A172 (cell line): ENCODE data around the gene RAD23B. TPM values are rescaled to one million over a fixed set of nuclear protein-coding genes. Genes with fewer than 3 reads are reported as not detected.
"Not testable (repeated sequence)": the region's sequence is repeated elsewhere in the genome, so short reads cannot be mapped to it uniquely, and the experiment has no call there.

Source experiments
- DNase-seq: peaks from one replicate; pipeline ENCODE4 v3.0.0-alpha.2; 2015; ENCODE audit warnings: low spot score
- total RNA-seq: library from RNA; depleted of rRNA; stranded (reverse); fragments of >200 nt; shearing (Covaris generic); gene quantifications from 2 replicates; pipeline ENCODE4 v1.2.3, GENCODE V29; 2014; rRNA removed

Gene RAD23B
- total RNA-seq, result 135 and 142 TPM in 2 replicates

- peak; percentile 95 for DNase-seq
These were observed at the start of gene RAD23B for GRCh38 chr9:107282759-107283622. Gene RAD23B (plus strand): TSS chr9:107283279. CDS start chr9:107283630, 351 bp downstream.

- no peak for DNase-seq
These were observed 47.2 kb upstream of the RAD23B start for GRCh38 chr9:107235765-107236442.

- DNase-seq, result no peak
These were observed 45.2 kb upstream of the RAD23B start for GRCh38 chr9:107237873-107238272.

- no peak for DNase-seq
These were observed 43.6 kb upstream of the RAD23B start for GRCh38 chr9:107239474-107239873.

- no peak for DNase-seq
These were observed 42.8 kb upstream of the RAD23B start for GRCh38 chr9:107240260-107240659.

GRCh38 chr9:107242073-107243030 lies 40.7 kb upstream of the RAD23B start:
- peak; percentile 49 for DNase-seq

- DNase-seq, result peak; percentile 88
These were observed 39.3 kb upstream of the RAD23B start for GRCh38 chr9:107243742-107244141.

GRCh38 chr9:107246259-107247254 lies 36.5 kb upstream of the RAD23B start:
- no peak for DNase-seq

- no peak for DNase-seq
These were observed 34.4 kb upstream of the RAD23B start for GRCh38 chr9:107248714-107249113.

GRCh38 chr9:107249131-107249533 lies 33.9 kb upstream of the RAD23B start:
- no peak for DNase-seq

GRCh38 chr9:107249665-107250285 lies 33.3 kb upstream of the RAD23B start:
- no peak for DNase-seq

GRCh38 chr9:107251756-107252322 lies 31.2 kb upstream of the RAD23B start:
- peak; percentile 53 for DNase-seq

GRCh38 chr9:107258919-107259318 lies 24.2 kb upstream of the RAD23B start:
- DNase-seq, result no peak

- not testable (repeated sequence) for DNase-seq
These were observed 23.2 kb upstream of the RAD23B start for GRCh38 chr9:107259751-107260313.

- no peak for DNase-seq
These were observed 22.5 kb upstream of the RAD23B start for GRCh38 chr9:107260437-107261081.

GRCh38 chr9:107261106-107261505 lies 22.0 kb upstream of the RAD23B start:
- DNase-seq, result no peak

- no peak for DNase-seq
These were observed 19.8 kb upstream of the RAD23B start for GRCh38 chr9:107263289-107263688.

GRCh38 chr9:107266624-107267368 lies 16.3 kb upstream of the RAD23B start:
- DNase-seq, result no peak
